NT2/D1 (cell line): Measurements from ENCODE around the gene SPOCK2.

Source experiments
- SUZ12 ChIP-seq: IDR thresholded peaks from 2 replicates; pipeline ENCODE4 v1.6.1; 2011; ENCODE audit not compliant: insufficient read length, insufficient read depth; ENCODE audit errors: extremely low read depth
- YY1 ChIP-seq: IDR thresholded peaks from 2 replicates; pipeline ENCODE4 v1.6.1; 2011; ENCODE audit not compliant: insufficient read length, insufficient read depth
- ZNF274 ChIP-seq: IDR thresholded peaks from 2 replicates; pipeline ENCODE4 v1.6.1; 2011; ENCODE audit warnings: mild to moderate bottlenecking, low read depth, low read length

- TF ChIP-seq YY1 (no peak), ZNF274 (no peak), SUZ12 (no peak)
Observed at GRCh38 chr10:72085864-72086465, 2.4 kb downstream of the SPOCK2 start.
